Measurements from ENCODE around the gene MCEMP1. TPM values are rescaled to one million over a fixed set of nuclear protein-coding genes. Genes with fewer than 3 reads are reported as not detected.

MCEMP1 gene
- total RNA-seq, 2 experiments from 2014 or later = 0.22 TPM; not detected in 1

- DNase-seq (ENCODE audit: low spot score) = no peak
- Histone ChIP-seq H3K9me2 (ENCODE audit: insufficient read depth, low read length) (no peaks in the 10 kb centered on the region), H3K79me2 (ENCODE audit: insufficient read depth, low read depth, low read length) (no peaks in the 10 kb centered on the region; the same call in 1 of the 2 replicates), H2AFZ (ENCODE audit: low read length) (no peak overlapping the region), H3K36me3 (ENCODE audit: insufficient read depth, low read length) (no peaks in the 10 kb centered on the region), H3K4me1 (ENCODE audit: insufficient read depth, low read length, poor library complexity, severe bottlenecking) (peaks cover 15% of the 10 kb centered on the region), H3K4me3 (ENCODE audit: low read depth, low read length, poor library complexity, severe bottlenecking) (no peak overlapping the region), H3K4me2 (ENCODE audit: low read length) (no peak overlapping the region), H3K27ac (ENCODE audit: low read depth, low read length, poor library complexity, severe bottlenecking) (no peak overlapping the region), H4K20me1 (ENCODE audit: insufficient read depth, low read length) (no peaks in the 10 kb centered on the region), H3K9me3 (ENCODE audit: low read length) (no peaks in the 10 kb centered on the region)
- BruUV-seq (replicated peaks) = no TSS peak
- intact Hi-C loops (cut with micrococcal nuclease; ENCODE audit: unreplicated experiment) = no loop called here
- ChIA-PET POLR2A (no interaction called here), CTCF (ENCODE audit: unreplicated experiment) (no interaction called here)
- TF ChIP-seq, protein P1, sequence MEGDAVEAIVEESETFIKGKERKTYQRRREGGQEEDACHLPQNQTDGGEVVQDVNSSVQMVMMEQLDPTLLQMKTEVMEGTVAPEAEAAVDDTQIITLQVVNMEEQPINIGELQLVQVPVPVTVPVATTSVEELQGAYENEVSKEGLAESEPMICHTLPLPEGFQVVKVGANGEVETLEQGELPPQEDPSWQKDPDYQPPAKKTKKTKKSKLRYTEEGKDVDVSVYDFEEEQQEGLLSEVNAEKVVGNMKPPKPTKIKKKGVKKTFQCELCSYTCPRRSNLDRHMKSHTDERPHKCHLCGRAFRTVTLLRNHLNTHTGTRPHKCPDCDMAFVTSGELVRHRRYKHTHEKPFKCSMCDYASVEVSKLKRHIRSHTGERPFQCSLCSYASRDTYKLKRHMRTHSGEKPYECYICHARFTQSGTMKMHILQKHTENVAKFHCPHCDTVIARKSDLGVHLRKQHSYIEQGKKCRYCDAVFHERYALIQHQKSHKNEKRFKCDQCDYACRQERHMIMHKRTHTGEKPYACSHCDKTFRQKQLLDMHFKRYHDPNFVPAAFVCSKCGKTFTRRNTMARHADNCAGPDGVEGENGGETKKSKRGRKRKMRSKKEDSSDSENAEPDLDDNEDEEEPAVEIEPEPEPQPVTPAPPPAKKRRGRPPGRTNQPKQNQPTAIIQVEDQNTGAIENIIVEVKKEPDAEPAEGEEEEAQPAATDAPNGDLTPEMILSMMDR (conservative IDR thresholded peaks at IDR 0.05; ENCODE audit: low read length) = no peak
- no peak for TF ChIP-seq EZH2phosphoT487 (IDR thresholded peaks at IDR 0.05; ENCODE audit: borderline replicate concordance, low read depth, low read length)
Observed at GRCh38 chr19:7639863-7640348, 37.0 kb upstream of the MCEMP1 start.

DNA sequence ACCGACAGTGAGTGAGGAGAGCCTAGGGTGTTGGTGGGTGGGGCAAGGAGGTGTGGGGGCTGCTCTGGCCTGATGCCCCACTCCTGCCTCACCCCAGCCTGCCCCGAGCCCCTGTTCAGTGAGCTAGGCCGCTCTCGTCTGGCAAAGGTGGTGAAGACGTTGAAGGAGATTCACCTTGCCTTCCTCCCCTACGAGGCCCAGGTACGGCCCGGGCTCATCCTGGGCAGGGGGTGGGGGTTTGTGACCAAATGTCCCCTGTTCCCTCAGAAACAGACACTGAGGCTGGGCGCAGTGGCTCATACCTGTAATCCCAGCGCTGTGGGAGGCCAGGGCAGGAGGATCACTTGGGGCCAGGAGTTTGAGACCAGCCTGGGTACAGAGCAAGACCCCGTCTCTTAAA is 36.1 kb upstream of the MCEMP1 start:
- Histone ChIP-seq H2AFZ (ENCODE audit: low read length) (no peak overlapping the region), H3K36me3 (ENCODE audit: insufficient read depth, low read length) (no peaks in the 10 kb centered on the region), H3K27ac (ENCODE audit: low read depth, low read length, poor library complexity, severe bottlenecking) (no peak overlapping the region), H3K9me3 (ENCODE audit: low read length) (no peaks in the 10 kb centered on the region), H3K4me1 (ENCODE audit: insufficient read depth, low read length, poor library complexity, severe bottlenecking) (peaks cover 15% of the 10 kb centered on the region), H3K4me3 (ENCODE audit: low read depth, low read length, poor library complexity, severe bottlenecking) (no peak overlapping the region), H3K9me2 (ENCODE audit: insufficient read depth, low read length) (no peaks in the 10 kb centered on the region), H3K4me2 (ENCODE audit: low read length) (no peak overlapping the region), H4K20me1 (ENCODE audit: insufficient read depth, low read length) (no peaks in the 10 kb centered on the region), H3K79me2 (ENCODE audit: insufficient read depth, low read depth, low read length) (no peaks in the 10 kb centered on the region; the same call in 1 of the 2 replicates)
- CTCF ChIA-PET (ENCODE audit: unreplicated experiment) = interaction anchor here (0.7 kb wide), 1 partner anchor 35 kb away, joined by 3 read pairs; no protein-coding TSS in a partner anchor
- TF ChIP-seq, protein P1 (conservative IDR thresholded peaks at IDR 0.05; ENCODE audit: low read length) = no peak
- no peak for TF ChIP-seq EZH2phosphoT487 (IDR thresholded peaks at IDR 0.05; ENCODE audit: borderline replicate concordance, low read depth, low read length)
- POLR2A ChIA-PET = no interaction called here
- no TSS peak for BruUV-seq (replicated peaks)
- intact Hi-C loops (cut with micrococcal nuclease; ENCODE audit: unreplicated experiment) = no loop called here
- no peak for DNase-seq (ENCODE audit: low spot score)
